ENCODE results near the gene DOCK8.
"Not testable (repeated sequence)": the region's sequence is repeated elsewhere in the genome, so short reads cannot be mapped to it uniquely, and the experiment has no call there.

Gene DOCK8

DNA sequence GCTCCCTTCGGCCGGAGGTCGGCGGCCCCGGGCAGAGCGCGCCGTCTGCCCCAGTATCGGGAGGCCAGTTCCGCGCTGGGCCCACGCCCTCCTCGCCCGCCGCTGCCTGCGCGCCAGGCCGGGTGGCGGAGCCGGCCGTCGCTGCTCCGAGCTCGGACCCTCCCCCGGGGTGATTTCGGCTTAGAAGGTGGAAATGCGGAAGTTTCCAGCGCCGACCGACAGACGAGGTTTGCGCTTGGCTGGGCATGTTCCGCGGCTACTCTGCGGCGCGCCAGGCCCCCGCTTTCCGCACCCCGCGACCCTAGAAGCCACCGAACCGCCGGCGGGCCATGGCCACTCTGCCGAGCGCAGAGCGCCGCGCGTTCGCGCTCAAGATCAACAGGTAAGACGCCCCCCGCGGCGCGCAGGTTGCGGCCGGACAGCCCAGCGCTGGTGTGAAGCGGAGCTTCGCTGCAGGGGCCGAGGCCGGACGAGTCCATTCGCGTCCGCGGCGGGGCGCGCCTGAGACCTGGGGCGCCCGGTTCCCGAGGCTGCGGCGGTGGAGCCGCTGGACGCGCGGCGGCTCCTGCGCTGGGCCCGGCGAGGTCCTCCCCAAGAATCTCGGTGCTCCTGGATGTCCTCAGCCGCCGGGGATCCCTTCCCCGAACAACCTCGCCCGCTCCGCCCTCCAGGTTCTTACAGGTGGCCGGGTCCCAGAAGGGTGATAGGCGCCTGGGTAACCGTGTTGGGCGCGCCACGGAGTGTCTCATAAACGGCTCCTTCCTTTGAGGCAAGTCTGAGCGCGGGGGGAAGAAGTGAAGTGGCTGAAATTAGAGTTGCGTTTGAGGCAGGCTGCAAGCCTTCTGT lies at the start of gene DOCK8:
DOCK8 (plus strand) TSS at position 218 of the 846 bp plus-strand sequence; CDS start at position 330, 112 bp downstream.
- peaks cover 37% of the 10 kb centered on the region for H3K4me1 Mint-ChIP-seq
- peaks cover 25% of the 10 kb centered on the region for H3K36me3 Mint-ChIP-seq
- CTCF ChIA-PET = interaction anchor here (0.7 to 1.8 kb wide), 13 partner anchors 10 to 101 kb away, joined by 3 to 7 read pairs (median 4); no protein-coding TSS in a partner anchor
- peak; percentile 80 for DNase-seq
- peak within 1 kb of the TSS; percentile 92 for H3K27ac Mint-ChIP-seq
- H3K4me3 Mint-ChIP-seq = peak within 1 kb of the TSS; percentile 91
- peaks cover 8% of the 10 kb centered on the region for H3K27me3 Mint-ChIP-seq
- H3K9me3 Mint-ChIP-seq = no peaks in the 10 kb centered on the region

DNA sequence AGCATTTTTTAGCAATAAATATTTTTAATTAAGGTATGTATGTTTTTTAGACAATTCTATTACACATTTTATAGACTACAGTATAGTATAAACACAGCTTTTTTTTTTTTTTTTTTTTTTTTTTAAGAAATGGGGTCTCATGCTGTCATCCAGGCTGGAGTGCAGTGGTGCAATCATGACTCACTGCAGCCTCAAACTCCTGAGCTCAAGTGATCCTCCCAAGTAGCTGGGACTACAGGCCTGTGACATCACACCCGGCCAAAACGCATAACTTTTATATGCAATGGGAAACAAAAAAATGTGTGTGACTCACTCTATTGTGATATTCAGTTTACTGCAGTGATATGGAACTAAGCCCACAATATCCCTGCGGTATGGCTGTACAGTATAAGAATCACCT lies 44.9 kb upstream of the DOCK8 start:
- H3K27ac Mint-ChIP-seq, CTCF ChIA-PET, H3K27me3 Mint-ChIP-seq, H3K4me3 Mint-ChIP-seq, DNase-seq, H3K36me3 Mint-ChIP-seq, H3K9me3 Mint-ChIP-seq, H3K4me1 Mint-ChIP-seq: not testable (repeated sequence)

DNA sequence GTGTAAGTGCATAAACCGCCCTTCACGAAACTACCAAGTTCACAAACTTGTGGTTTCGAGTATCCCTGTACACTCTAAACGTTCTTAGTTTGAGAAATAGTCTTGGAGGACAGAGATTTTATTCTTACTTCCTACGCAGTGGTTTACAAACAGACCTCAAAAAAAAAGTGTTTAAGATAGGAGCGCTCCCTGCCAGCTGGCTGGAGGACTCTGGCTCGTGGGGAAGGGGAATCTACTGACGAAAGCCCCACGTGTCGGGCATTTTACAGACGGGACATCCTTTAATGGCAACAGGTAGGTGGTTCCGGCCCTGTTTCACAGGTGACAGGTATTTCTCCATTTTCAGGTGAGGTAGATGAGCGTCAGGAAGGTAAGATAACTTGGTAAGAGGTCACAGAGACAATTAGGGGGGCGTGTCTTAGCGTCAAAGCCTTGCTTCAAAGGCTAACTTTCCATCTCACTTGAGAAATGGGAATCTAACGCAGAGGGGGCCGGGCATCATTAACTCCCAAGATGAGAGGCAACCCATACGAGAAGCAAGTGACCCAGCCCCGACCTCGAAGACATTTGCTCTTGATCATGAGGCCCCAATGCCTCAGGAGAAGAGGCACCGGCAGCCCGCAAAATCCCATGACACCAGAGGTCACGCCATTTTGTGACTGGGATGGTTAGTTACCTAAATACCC lies 36.4 kb upstream of the DOCK8 start:
- H3K27me3 Mint-ChIP-seq, H3K36me3 Mint-ChIP-seq, H3K9me3 Mint-ChIP-seq, CTCF ChIA-PET: not testable (repeated sequence)
- Mint-ChIP-seq H3K27ac (peak overlapping the region; percentile 91), H3K4me3 (peak overlapping the region; percentile 80), H3K4me1 (peaks cover 21% of the 10 kb centered on the region)
- peak; percentile 35 for DNase-seq

DNA sequence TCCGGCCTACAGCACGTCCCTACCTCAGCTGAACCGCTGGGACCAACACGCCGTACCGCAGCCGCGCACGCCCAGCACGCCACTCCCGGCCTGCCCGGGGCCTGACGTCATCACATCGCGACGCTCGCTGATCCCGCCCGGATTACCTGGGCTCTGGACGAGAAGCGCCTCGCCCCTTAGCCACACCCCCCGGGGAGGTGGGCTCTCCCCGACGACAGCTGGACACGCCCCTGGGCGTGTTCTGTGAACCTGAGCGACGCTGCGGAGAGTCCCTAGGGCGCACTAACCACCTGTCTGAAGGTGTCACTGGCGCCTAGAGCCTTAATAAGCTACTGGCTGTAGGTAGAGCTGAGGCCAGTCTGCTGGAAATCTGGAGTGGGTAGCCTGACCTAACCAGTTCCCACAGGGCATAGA lies 35.7 kb upstream of the DOCK8 start, which contains the start of gene ZNG1A:
ZNG1A (minus strand) TSS at position 87 of the 414 bp plus-strand sequence. CDS start 87 bp downstream, outside the sequence.
- CTCF ChIA-PET, H3K9me3 Mint-ChIP-seq, H3K27me3 Mint-ChIP-seq, H3K36me3 Mint-ChIP-seq: not testable (repeated sequence)
- Mint-ChIP-seq H3K4me3 (peak within 1 kb of the TSS; percentile 80), H3K27ac (peak within 1 kb of the TSS; percentile 91), H3K4me1 (peaks cover 21% of the 10 kb centered on the region)
- peak; percentile 93 for DNase-seq

DNA sequence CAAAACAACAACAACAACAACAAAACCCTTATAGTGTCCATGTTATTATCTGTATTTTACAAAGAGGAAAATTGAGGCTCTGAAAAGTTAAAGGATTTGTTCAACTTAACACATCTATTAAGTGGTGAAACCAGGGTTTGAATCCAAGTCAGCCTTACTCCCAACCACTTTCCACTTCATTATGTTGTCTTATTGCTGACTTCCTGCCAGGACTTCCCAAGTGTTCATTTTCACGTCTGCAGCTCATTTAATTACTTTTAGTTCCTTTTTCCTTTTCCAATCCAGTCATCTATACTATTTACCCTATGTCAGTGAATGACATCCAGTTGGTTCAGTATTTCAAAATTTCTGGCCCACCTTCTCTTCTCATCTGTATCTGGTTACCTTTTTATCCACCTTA lies 15.1 kb upstream of the DOCK8 start:
- H3K4me3 Mint-ChIP-seq, DNase-seq, CTCF ChIA-PET, H3K36me3 Mint-ChIP-seq, H3K27ac Mint-ChIP-seq, H3K27me3 Mint-ChIP-seq, H3K4me1 Mint-ChIP-seq, H3K9me3 Mint-ChIP-seq: not testable (repeated sequence)

DNA sequence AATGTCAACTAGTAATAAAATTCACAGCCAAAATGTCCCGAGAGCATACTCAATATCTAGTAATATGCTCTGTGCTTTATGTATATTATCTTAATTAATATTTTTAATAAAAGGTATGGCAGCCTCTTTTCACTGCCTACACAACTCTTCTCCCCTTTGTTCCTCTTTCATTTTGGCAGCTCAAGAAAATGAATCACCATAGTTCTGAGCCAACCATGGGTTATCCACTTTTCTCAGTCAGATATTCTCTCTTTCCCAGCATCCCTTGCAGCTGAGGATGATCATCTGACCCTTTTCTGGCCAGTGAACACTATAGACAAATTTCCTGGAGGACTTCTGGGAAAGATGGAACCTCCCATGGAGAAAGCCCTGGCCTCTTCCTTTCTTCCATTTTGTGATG lies 8.2 kb upstream of the DOCK8 start:
- Mint-ChIP-seq H3K27me3 (peaks cover 19% of the 10 kb centered on the region), H3K36me3 (no peaks in the 10 kb centered on the region), H3K4me3 (no peak overlapping the region), H3K27ac (no peak overlapping the region), H3K4me1 (no peaks in the 10 kb centered on the region), H3K9me3 (no peaks in the 10 kb centered on the region)
- CTCF ChIA-PET = no interaction called here
- DNase-seq = no peak

DNA sequence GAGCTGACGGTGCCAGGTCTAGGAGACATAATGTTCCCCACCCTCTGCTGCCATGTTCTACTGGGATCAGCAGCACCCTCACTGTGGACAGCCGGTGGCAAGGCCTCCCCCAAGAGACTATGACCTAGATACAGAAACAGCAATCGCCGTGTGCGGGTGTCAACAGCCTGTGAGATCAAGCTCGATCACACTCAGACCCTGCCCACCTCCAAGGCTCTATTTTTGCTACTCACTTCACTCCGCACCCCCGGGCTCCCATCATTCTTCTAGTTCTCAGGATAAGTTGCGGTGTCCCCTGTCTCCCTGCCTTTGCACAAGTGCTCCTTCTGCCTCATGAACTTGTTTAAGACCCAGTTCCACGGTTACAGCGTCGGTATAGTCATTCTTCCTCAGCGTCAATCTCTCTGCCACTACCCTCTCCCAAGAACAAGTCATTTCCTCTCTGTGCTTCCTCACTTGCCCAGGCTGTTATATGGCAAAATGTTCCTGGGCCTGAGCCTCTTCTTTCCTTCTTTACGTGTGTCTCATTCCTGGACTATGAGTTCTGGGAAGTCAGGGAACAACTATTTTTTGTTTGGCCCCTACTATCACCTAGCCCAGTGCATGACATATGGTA lies 5.4 kb upstream of the DOCK8 start:
- Mint-ChIP-seq H3K27ac (no peak overlapping the region), H3K4me3 (no peak overlapping the region), H3K27me3 (peaks cover 19% of the 10 kb centered on the region), H3K9me3 (no peaks in the 10 kb centered on the region), H3K36me3 (no peaks in the 10 kb centered on the region), H3K4me1 (peaks cover 3% of the 10 kb centered on the region)
- no peak for DNase-seq
- CTCF ChIA-PET = no interaction called here

DNA sequence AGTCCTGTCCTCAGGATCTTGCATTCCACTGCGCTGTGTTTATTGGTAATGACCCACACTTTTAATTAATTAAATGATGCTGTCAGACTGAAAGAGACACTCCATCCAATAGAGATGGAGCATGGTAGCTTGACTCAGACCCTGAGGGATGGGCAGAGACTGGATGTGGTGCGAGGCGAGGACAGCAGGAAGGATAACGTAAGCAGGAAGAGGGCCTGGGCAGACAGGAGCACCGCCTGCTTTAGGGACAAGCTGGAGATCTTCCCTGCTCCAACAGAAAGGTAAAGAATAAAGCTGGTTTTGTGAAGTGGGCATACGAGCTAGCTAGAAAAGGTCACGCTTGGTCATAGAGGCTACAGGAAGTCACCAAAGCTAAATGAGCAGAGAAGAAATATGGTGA lies 3.6 kb upstream of the DOCK8 start:
- DNase-seq = no peak
- H3K4me1 Mint-ChIP-seq = peaks cover 13% of the 10 kb centered on the region
- H3K27me3 Mint-ChIP-seq = peaks cover 20% of the 10 kb centered on the region
- no peak overlapping the region for H3K4me3 Mint-ChIP-seq
- no peaks in the 10 kb centered on the region for H3K9me3 Mint-ChIP-seq
- CTCF ChIA-PET = interaction anchor here (1.1 kb wide), 1 partner anchor 86 kb away, joined by 3 read pairs; no protein-coding TSS in a partner anchor
- no peak overlapping the region for H3K27ac Mint-ChIP-seq
- peaks cover 4% of the 10 kb centered on the region for H3K36me3 Mint-ChIP-seq

DNA sequence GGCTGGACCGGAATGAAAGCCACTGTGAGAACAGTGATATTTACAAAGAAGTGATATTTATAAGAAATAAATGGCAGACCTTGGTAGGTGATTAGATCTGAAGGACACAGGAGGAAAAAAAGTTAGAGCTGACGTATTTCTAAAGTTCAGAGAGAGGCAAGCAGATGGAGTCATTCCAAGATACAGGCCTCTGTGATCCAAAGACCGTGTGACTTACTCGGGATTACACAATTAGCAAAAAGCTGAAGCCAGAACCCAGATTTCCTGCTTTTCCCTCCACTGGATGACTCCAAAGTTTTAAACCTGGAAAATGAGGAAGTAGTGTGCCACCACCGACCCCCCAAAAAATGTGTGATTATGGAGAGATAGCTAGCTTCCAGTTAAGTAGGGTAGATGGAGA lies 3.1 kb upstream of the DOCK8 start:
- peaks cover 16% of the 10 kb centered on the region for H3K4me1 Mint-ChIP-seq
- CTCF ChIA-PET = interaction anchor here (1.1 kb wide), 1 partner anchor 86 kb away, joined by 3 read pairs; no protein-coding TSS in a partner anchor
- DNase-seq = no peak

DNA sequence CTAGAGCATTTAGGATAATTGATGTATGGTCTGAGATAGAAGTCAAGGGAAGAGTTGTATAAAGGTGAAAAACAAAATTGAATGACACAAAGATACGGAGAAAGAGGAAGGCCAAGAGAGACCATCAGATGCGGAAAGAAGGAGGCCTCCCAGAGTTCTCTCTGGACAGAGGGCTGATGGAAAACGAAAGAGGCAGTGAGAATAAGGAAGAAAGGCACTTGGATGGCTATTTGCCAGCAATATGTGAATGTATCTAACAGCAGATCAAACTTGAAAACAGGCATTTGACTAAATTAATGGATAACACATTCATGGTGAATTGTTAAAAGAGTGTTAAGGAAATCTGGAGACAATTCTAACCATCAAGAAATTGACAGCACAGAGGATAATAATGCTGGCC lies 2.4 kb upstream of the DOCK8 start:
- H3K4me1 Mint-ChIP-seq = peaks cover 24% of the 10 kb centered on the region
- DNase-seq = no peak
- no peak overlapping the region for H3K4me3 Mint-ChIP-seq
- no peak overlapping the region for H3K27ac Mint-ChIP-seq
- peaks cover 13% of the 10 kb centered on the region for H3K36me3 Mint-ChIP-seq
- H3K9me3 Mint-ChIP-seq = no peaks in the 10 kb centered on the region
- H3K27me3 Mint-ChIP-seq = peaks cover 20% of the 10 kb centered on the region
- CTCF ChIA-PET = interaction anchor here (1.1 kb wide), 1 partner anchor 85 kb away, joined by 3 read pairs; no protein-coding TSS in a partner anchor

More for the DNA sequence above, 3.1 kb upstream of the DOCK8 start:
- no peaks in the 10 kb centered on the region for H3K9me3 Mint-ChIP-seq
- H3K27ac Mint-ChIP-seq = no peak overlapping the region
- peaks cover 20% of the 10 kb centered on the region for H3K27me3 Mint-ChIP-seq
- no peak overlapping the region for H3K4me3 Mint-ChIP-seq
- H3K36me3 Mint-ChIP-seq = peaks cover 6% of the 10 kb centered on the region

DNA sequence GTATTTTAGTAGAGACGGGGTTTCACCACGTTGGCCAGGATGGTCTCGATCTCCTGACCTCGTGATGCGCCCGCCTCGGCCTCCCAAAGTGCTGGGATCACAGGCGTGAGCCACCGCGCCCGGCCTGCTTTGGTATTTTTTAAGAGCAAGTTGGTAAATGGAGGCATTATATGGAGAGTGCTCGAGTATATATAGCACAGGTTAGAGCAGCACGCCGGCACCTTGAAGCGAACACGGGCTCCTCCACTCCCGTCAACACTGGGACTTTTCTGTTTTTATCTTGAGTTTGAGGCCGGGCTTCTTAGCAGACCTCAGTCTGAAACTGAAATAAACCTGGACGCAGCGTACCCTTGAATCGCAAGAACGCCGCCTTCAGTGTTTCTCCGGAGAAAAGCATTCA lies 764 bp upstream of the DOCK8 start:
- Mint-ChIP-seq H3K36me3 (peaks cover 22% of the 10 kb centered on the region), H3K4me1 (peaks cover 32% of the 10 kb centered on the region), H3K27me3 (peaks cover 15% of the 10 kb centered on the region), H3K4me3 (peak overlapping the region; percentile 91), H3K27ac (peak overlapping the region; percentile 67)
- not testable (repeated sequence) for H3K9me3 Mint-ChIP-seq, DNase-seq
- CTCF ChIA-PET = interaction anchor here (1.1 to 1.5 kb wide), 4 partner anchors 53 to 102 kb away, joined by 3 to 7 read pairs (median 5); no protein-coding TSS in a partner anchor

DNA sequence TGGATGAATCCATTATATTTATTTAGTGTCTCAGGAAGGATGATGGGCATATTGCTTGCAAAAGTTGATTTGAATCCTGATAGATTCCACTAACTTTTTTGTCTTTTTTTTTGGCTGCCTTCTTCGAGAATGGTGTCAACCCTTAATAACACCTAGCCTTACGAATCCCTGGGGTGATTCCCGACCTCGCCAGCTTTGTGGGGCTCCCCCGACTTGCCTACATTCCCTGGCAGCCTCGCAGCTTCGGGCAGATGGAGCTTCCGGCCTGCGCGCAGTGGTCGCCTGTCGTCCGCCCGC lies 366 bp upstream of the DOCK8 start:
- Mint-ChIP-seq H3K36me3 (peaks cover 22% of the 10 kb centered on the region), H3K27me3 (peaks cover 11% of the 10 kb centered on the region), H3K4me3 (peak overlapping the region; percentile 91), H3K4me1 (peaks cover 32% of the 10 kb centered on the region), H3K27ac (peak overlapping the region; percentile 67), H3K9me3 (no peaks in the 10 kb centered on the region)
- no peak for DNase-seq
- CTCF ChIA-PET = interaction anchor here (0.8 to 1.8 kb wide), 8 partner anchors 28 to 102 kb away, joined by 3 to 7 read pairs (median 5); no protein-coding TSS in a partner anchor

DNA sequence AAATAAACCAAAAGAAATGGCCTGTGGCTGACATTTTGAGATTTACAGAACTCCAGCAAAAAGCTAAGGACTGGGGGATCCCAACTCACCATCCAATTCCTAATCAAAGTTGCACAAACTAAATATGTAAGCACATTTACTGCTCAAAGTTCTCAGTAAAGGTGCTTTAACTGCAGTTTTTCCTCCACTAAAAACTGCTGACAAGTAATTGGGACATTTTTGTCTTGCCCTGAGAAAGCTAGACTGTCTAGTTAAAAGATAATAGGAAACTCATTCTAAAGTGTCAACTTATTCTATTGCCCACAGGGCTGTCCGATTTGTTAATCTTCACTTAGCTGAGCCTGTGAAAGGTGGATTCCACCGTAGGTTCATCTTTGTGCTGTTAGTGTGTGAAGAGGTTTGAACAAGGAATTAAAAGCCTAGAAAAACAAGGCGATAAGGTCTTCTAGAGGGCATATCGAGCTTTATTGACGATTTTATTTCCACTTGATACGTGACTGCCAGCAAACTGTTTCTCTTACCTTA lies 1.0 kb downstream of the DOCK8 start:
- H3K4me1 Mint-ChIP-seq = peaks cover 43% of the 10 kb centered on the region
- CTCF ChIA-PET = interaction anchor here (0.7 to 1.8 kb wide), 7 partner anchors 9 to 90 kb away, joined by 3 to 7 read pairs (median 4); no protein-coding TSS in a partner anchor
- H3K36me3 Mint-ChIP-seq = peaks cover 31% of the 10 kb centered on the region
- H3K9me3 Mint-ChIP-seq = no peaks in the 10 kb centered on the region
- no peak for DNase-seq
- H3K27me3 Mint-ChIP-seq = peaks cover 8% of the 10 kb centered on the region
- peak overlapping the region; percentile 91 for H3K4me3 Mint-ChIP-seq
- peak overlapping the region; percentile 92 for H3K27ac Mint-ChIP-seq

DNA sequence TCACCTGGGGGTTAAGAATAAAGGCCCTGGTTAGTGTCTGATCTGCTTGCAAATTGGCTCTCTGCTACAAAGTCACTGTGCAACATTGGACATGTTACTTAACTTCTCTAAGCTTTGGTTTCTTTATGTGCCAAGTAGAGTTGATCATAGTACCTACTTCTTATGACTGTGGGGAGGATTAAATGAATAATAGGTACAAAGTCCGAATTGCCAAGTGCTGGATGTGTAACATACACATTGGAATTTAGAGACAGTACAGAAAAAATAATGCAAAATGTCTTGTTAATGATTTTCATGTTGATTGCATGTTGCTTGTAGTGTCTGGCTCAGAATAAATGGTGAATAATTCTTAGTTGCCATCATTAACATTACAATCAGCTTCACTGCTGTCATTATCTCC lies 2.2 kb downstream of the DOCK8 start:
- Mint-ChIP-seq H3K4me1 (peaks cover 48% of the 10 kb centered on the region), H3K9me3 (no peaks in the 10 kb centered on the region), H3K36me3 (peaks cover 35% of the 10 kb centered on the region), H3K27ac (no peak overlapping the region), H3K27me3 (peaks cover 8% of the 10 kb centered on the region), H3K4me3 (peak overlapping the region; percentile 91)
- no peak for DNase-seq
- CTCF ChIA-PET = interaction anchor here (1.1 to 1.3 kb wide), 3 partner anchors 55 to 76 kb away, joined by 3 read pairs; no protein-coding TSS in a partner anchor

All from activated naive CD4-positive, alpha-beta T cell treated with anti-CD3 and anti-CD28 coated beads, Interleukin-2, amount 10 ng/mL, durations not matched to agents 7 days and 5 days (primary cell).